Stimulated activated naive CD4-positive, alpha-beta T cell (primary cell): ENCODE data around the gene HMGN2.

ENCODE experiments used
- DNase-seq, 6 experiments: peaks; one replicate each; lab custom pipeline; 2025; lab: John Stamatoyannopoulos, UW

HMGN2 gene

DNA sequence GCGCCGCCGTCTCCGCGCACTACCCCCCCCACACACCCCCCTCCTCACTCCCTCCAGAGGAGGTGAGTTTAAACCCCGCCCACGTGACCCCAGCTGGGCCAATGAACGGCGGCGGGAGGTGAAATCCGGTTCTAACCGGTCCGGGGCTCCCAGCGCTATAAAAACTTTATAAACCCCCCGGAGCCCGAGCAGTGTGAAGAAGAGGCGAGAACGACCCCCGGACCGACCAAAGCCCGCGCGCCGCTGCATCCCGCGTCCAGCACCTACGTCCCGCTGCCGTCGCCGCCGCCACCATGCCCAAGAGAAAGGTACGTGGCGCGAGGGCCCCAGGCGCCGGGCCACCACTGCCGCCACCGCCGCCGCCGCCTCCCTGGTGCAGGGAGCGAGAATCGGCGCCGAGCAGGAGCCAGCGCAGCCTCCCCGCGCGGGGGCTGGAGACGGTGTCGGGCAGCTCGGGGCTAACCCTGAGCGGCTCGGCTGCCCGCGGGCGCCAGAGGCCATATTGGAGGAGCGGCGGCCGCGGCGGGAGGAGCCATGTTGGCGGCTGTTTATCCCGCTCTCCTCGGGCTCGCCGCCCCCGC lies at the start of gene HMGN2:
Gene HMGN2, plus strand, starts transcription at position 121 of the 581 bp plus-strand sequence. Its CDS starts 173 bp downstream, at position 294.
- DNase-seq = peak; percentile 80 to 95 (median 86)

DNA sequence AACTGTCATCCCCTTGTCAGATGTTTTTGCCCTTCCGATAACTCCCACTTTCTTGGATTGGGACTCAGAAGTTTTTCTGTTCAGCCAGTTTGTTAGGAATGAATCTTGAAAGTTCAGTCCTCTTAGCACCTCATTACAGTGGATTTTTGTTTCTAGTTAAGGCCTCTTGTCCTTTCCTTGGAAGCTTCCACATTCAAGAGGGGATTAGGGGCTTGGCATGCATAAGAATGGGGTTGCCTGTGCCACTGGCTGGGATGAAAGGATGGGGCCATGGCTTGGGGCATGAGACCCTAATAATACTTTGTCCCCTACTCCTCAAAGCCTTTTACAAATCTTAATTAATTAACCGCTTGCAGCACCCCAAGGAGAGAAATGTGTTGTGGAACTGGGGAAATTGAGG lies 42.5 kb upstream of the HMGN2 start:
- DNase-seq = no peak

DNA sequence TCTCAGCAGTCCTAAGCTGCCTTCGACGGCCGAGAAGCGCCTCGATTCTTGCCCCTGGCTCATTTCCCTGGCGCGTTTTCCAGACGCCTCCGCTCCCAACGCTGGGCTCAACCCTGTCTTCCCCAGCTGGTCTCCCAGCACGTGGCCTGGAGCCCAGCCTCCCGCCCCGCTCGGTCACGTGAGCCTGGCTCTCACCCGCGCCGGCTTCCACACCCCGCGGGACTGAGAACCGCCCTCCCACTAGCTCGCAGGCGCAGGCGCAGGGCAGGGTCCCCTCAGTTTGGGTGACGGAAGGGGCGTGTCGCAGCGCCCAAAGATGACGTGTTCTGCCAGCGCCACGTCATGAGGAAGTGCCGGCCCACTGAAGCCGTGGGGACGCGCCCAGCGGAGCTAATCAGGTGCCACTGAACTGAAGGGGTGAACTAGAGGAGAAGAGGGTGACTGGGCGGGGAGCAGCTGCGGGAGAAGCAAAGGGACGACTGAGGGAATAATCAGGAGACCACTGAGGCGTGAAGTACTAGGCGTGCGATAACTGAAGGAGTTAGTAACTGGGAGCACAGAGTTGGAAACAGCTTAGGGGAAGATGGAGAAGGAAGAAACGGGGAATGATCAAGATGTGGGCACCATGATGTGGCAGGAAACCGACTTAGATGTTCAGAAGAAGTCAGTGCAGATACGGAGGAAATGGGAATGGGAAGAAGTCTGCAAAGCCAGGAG lies 40.1 kb upstream of the HMGN2 start, which contains the start of gene DHDDS:
Gene DHDDS, plus strand, starts transcription at position 343 of the 717 bp plus-strand sequence. CDS start 625 bp downstream, outside the sequence.
- DNase-seq = peak; percentile 95 to 98 (median 96)

DNA sequence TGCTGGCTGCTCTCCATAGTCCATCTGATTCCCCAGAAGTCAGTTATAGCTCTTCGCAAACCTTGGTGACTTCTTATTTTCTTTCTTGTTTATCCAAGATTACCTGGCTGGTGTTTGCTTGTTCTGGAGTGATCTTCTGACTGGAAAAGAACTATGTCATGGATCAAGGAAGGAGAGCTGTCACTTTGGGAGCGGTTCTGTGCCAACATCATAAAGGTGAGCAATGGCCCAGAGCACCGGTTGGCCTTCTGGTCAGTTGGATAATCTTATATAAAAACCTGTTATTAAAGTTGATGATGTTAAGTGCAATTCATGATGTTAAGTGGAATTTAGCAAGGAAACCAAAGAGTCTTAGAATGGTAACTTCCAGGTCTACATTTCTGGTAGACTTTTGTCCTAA lies 39.4 kb upstream of the HMGN2 start:
- DNase-seq = no peak

DNA sequence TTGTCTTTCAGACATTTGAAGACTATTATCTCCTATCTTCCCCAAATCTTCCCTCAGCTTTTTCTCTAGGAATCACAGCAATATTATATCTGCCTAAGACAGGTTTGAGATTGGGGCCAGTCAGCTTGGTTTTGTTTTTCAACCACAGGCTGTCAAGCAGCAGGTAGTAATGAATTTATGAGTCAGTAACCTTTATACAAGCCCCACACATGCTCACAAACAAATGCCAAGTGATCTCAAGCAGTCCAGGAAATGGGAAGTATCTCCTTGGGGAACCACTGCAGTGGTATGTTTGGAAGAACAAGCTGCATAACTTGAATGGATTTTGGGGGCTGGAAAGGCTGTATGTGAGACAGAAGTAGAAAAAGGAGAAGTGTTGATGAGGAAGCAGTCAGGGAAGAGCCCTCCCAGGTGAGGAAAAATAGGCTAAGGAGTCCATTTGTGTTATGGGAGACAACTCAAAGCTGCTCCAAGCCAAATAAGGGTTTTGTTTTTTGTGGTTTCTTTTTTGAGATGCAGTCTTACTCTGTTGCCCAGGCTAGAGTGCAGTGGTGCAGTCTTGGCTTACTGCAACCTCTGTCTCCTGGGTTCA lies 38.0 kb upstream of the HMGN2 start:
- DNase-seq = no peak

DNA sequence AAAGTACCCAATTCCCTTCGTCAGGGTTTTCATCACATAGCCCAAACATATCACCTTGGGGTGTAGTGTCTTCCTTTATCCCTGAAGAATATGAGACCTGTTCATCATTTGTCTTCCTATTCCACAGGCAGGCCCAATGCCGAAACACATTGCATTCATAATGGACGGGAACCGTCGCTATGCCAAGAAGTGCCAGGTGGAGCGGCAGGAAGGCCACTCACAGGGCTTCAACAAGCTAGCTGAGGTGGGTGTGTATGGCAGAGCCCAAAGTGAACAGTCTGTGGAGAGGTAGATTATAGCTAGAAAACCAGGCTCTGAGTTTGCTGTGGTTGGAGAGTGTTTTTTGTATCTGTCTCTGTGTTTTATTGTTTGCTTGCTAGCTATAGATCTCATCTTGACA lies 34.2 kb upstream of the HMGN2 start:
- DNase-seq = no peak

DNA sequence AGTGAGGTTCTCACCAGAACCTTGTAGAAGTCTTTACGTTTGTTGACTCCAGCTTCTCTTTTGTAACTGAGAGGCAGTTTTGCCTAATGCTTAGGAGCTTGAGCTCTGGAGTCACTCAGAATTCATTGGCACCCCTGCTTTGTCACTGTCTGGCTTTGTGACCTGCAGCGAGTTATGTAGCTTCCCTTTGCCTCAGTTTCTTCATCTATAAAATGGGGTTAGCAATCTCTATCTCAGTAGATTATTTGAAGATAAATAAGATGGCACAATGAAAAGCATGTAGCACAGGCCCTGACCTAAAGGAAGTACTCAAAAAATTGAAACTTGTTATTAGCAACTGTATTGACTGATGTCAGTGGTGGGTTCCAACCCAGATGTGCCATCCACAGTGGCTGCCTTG lies 32.0 kb upstream of the HMGN2 start:
- no peak for DNase-seq

DNA sequence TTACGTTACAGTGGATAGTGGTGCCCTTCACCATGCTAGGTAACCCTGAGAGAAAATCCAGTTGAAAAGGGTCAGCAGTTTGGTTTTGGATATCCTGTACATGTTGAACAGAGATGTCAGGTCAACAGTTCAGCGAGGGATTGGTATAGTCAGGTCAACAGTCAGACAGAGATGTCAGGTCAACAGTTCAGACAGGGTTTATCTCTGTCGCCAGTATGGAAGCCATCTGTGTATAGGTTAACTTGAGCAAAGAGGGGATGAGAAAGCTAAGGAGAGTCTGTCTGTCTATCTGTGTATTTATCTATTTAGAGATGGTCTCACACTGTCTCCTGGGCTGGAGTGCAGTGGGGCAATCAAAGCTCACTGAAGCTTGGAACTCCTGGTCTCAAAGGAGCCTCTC lies 22.4 kb upstream of the HMGN2 start:
- DNase-seq = no peak

DNA sequence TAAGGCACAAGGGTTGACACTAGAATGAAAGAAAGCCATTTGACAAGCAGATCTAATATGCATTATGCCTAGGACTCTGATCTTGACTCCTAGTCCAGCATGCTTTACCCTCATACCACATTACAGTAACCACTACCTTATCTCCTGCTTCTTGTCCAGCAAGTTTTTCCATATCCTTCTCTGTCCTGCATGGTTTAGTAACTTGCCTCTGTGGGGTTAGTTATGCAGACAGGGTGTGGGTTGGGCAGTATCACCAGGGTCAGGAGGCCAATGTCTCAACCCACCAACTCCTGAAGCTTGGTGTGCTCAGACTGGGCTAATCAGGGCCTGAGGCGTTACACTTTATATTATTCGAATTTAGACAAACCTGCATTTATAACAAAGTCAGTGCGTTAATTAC lies 21.3 kb upstream of the HMGN2 start:
- no peak for DNase-seq

DNA sequence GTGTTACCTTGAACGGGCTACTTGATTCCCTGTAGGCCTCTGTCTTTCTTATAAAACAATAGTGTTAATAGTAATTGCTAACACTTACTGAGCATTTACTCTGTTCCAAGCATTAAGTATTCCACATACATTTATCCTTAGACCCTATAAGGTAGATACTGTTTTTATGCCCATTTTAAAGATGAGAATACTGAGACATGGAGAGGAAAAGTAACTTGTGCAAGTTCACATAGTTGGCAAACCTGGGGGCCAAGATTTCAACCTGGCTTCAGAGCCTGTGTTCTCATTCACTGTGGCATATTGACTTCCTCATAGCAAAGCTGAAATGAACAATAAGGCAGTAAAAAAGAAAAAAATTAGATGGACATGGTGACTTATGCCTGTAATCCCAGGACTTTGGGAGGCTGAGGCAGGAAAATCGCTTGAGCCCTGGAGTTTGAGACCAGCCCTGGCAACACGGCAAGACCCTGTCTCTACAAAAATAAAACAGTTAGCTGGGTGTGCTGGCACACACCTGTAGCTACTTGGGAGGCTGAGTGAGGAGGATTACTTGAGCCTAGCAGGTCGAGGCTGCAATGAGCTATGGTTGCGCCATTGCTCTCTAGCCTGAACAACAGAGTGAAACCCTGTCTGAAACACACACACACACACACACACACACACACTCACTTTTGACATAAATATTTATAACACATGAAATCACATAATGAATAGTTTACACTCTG lies 19.6 kb upstream of the HMGN2 start:
- no peak for DNase-seq

DNA sequence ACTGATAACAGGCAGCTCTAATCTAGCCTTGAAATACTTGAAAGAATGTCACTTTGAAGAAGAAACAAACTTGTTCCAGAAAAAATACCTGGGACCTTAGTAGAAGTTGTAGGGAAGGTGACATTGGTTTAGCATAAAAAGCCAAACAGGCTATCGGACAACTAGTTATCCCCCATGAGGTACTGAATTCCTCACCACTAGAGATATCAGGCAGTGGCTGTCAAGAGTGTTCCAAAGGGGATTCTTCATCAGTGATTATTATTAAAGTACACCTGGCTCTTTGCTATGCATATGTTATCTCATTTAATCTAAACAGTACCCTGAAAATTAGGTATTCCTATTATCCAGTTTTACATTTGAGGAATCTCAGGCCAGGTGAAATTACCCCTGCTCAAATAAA lies 13.1 kb upstream of the HMGN2 start:
- DNase-seq = no peak

DNA sequence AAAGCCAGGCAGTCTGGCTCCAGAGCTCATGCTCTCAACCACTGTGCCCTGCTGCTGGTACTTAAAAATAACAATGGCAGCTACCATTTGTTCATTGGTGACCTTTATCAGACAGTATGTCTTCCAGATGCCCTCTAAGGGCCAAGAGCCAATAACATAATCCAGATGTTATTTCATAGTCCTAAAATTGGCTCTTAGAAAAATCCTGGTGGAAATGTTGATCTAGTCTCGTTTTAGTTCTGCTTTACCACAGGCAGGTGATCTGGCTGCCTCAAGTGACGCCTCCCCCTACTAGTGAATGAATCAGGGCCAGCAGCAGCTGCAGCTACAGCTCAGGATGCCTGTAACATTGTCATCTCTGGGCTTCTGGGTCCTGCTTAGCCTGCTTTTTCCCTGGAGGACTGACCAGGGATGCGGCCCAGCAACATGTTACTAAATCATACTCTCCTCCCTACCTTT lies 12.6 kb upstream of the HMGN2 start:
- DNase-seq = no peak

DNA sequence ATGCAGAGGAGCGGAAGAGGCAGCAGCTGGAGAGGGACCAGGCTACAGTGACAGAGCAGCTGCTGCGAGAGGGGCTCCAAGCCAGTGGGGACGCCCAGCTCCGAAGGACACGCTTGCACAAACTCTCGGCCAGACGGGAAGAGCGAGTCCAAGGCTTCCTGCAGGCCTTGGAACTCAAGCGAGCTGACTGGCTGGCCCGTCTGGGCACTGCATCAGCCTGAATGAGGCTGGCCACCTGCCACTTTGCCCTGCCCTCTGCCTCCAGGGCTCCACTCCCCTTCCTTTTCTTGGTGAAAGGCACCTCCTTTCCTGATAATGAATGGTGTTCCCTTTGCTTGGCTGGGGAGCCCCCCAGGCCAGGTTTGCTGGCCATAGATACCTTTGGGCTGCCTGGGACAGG lies 3.3 kb upstream of the HMGN2 start:
- no peak for DNase-seq

DNA sequence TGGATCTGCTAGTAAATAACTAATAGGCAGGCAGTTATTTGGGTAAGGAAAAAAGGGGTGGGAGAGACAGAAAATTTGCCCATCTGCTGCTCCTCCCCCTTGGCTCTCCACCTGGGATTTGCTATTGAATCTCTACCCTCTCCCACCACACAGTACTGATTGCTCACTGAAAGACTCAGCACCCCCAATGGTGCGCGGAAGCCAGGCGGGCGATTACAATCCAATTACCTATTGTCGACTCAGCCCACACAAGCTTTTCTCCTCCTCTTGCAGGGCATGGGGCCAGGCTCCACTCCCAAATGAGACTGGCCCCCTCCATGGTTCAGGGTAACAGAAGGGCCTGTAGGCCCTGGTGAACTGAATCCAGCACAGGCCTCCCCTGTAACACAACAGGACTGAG lies 2.7 kb upstream of the HMGN2 start:
- no peak for DNase-seq

DNA sequence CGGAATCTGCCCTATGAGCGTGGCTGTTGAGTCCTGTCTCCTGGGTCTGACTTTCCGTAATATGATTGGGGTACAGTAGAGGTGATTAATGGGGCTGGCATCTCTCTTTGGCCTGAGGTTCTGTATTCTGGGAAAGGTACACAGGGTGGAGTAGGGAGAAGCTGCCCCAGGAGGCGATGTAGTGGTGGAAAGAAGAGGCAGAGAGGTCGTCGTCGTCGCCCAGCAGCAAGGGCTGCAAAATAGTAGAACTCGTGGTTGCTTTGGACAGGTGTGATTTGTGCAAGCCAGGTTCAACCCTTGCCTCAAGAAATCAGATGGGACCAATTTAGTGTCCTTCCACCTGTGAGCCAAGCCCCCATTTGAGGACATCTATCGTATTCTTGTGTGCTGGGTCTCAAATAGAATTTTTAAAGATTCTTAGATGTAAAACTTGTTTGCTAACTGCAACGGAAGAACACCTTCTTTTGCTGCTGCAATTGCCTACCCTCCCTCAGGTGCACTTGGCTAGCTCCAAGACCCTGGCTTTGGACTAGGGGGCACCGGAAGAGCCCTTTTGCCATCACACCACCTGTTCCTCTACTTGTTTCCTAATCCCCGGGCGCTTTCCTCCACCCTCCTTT lies 1.3 kb upstream of the HMGN2 start:
- no peak for DNase-seq

DNA sequence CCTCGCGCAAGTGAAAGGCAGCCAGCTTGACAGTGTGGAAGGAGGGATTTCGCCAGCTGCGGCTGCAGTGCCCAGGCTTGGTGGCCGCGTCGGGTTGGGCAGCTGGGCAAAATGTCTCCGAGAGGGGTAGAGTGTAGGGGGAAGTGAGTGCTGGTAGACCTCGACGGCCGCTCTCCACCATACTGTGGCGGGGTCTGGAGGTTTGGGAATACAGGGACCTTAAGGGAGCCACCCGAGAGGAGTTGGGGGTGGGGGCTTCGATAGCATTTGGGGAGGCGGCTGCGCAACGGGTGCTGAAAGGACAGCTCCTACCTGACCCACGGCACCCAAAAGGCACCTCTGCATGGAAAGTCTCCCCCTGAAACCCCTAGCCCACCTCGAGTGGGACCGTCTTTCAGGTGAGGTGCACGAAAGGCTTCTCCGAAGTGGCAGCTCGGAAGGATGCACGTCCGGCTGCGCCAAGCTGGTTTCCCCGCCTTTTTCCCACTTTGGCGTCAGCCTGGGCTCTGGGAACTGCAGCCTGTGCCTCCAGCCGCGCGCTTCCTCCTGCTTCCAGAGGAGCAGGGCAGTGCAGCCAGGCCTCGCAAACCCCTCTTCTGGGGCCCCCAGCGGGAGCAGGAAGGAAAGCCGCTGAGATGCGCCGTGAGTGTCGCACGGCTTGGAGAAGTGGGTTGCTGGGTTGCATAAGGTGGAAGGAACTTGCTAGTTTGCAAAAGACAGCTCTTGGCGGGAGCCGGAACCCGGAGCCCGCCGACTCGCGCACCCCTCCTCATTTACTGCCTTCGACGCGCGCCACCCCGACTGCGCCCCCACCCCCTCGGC lies 531 bp upstream of the HMGN2 start:
- DNase-seq = peak in 5 of 6 experiments; percentile 20 to 74 (median 58)

DNA sequence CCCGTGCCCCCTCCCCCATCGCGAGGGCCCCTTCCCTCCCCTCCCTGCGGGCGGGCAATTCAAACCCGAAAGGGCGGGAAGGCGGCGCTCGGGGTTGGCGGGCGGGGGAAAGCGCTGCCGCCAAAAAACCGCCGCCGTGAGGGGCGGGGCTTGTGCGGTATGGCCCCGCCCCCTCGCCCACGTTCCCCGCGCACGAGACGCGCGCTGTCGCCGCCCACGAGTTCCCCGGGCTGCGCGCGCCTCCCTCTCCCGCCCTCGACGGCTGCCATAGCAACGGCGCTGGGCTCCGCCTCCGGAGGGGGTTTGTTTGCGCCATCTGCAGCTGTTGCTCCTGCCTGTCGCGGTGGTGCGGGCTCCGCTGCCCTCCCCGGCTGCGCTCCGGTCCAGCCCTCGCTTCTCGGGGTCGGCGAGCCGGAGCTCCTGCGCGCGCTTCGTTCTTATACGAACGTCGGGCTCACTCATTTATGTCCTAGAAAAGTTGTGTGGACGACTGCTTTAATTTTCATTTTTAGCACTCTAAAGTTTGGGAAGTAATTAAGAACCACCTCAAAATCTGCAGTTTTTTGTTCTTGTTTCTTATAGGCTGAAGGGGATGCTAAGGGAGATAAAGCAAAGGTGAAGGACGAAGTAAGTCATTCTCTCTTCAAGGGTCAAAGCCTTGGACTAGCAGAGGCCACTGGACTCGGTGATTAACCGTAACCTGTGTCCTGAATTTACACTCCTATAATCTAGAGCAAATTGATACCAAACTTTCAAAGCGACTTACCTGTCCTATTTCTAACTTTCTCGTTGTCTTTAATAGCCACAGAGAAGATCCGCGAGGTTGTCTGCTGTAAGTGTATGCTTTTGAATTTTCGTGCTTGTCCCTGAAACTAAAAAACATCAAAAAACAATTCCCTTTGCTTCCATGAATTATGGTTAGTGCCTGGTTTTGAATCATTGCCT lies 933 bp downstream of the HMGN2 start:
- peak; percentile 89 to 95 (median 94) for DNase-seq

DNA sequence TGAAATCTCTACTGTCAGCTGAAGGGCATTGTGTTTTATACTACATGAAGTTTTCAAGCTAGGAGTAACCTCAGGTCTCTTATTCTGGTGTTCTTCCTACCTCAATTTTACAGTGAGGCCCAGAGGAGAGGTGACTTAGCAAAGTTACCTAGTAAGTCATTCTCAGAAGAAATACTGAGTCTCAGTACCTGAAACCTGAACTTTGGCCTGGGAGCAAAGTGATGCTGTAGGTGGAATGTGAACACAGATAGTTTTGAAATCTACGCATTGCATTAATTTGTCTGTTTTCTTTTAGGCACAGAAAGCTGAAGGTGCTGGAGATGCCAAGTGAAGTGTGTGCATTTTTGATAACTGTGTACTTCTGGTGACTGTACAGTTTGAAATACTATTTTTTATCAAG lies 2.6 kb downstream of the HMGN2 start:
- no peak for DNase-seq

DNA sequence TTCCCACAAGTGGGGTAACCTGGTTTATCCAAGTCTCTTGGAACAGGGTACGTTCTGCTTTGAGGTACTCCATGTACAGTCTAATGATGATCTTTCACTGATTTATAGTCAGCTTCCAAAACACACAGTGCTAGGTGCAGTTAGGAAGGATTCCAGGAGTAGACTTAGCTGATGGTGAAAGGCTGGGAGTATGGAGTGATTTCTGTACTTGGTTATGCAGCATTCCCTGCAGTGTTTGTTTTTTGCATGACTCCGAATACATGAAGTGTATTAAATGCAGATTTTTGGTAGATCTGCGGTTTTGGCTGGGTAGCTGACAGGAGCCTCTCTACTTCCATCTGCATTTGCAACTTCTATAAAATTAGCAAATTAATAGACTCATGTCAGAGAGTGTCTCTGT lies 3.7 kb downstream of the HMGN2 start:
- DNase-seq = no peak

DNA sequence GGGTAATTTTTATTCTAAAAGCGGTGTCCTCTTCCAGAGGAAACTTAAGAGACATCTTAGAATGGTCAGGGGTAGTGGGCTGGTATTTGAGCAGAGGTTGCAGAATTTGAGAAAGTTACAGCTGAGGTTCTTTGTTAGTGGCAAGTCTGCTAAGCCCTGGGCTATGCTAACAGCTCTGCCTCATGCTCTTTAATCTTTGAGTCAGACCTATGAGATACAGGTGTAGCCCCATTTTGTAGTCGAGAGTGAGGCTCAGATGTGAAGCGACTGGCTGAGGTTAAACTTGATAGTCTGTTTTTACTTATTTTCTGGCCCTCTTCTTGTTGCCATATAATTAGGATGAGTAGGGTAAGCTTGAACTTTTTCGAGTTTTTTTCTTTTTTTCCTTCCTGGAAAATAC lies 4.7 kb downstream of the HMGN2 start:
- no peak for DNase-seq
